SU-DHL-6 (cell line): Measurements from ENCODE around the gene NDUFS8.

Experiments
- H2AFZ ChIP-seq: fragments of 200-600 bp; sonication (generic); 2 replicates; pipeline ENCODE4 v1.6.1; 2014; ENCODE audit warnings: low read depth, mild to moderate bottlenecking, moderate library complexity, mixed read lengths, antibody characterized with exemption, low read length; ENCODE audit not compliant: severe bottlenecking
- H3F3A ChIP-seq: fragments of 200-600 bp; shearing (Covaris generic); 2 replicates; pipeline ENCODE4 v1.6.0; 2016; ENCODE audit warnings: antibody characterized with exemption, mild to moderate bottlenecking; ENCODE audit not compliant: insufficient read depth
- H3K27ac ChIP-seq: fragments of 200-600 bp; sonication (generic); 2 replicates; pipeline ENCODE4 v1.5.1; 2016; ENCODE audit warnings: low read depth, mild to moderate bottlenecking, low read length, moderate library complexity, mixed read lengths
- H3K27me3 ChIP-seq: fragments of 200-600 bp; sonication (generic), shearing (Covaris generic); 2 replicates; pipeline ENCODE4 v1.6.0; 2014; ENCODE audit warnings: mild to moderate bottlenecking, low read length
- H3K36me3 ChIP-seq: fragments of 200-600 bp; sonication (generic); 2 replicates; pipeline ENCODE4 v1.6.1; 2014; ENCODE audit warnings: mild to moderate bottlenecking, low read length, mixed read lengths
- H3K4me2 ChIP-seq: fragments of 300-600, 200-600 bp; shearing (Covaris generic), sonication (generic); 2 replicates; pipeline ENCODE4 v1.6.0; 2014; ENCODE audit warnings: low read length, low read depth, mild to moderate bottlenecking; ENCODE audit not compliant: poor library complexity, severe bottlenecking
- H3K4me3 ChIP-seq: fragments of 200-600 bp; sonication (generic); 2 replicates; pipeline ENCODE4 v1.5.1; 2014; ENCODE audit warnings: antibody characterized with exemption, low read length, mild to moderate bottlenecking, mixed read lengths; ENCODE audit not compliant: insufficient read depth, poor library complexity, severe bottlenecking
- H3K79me2 ChIP-seq: fragments of 200-600 bp; sonication (generic); 2 replicates; pipeline ENCODE4 v1.6.1; 2014; ENCODE audit warnings: mild to moderate bottlenecking, low read length, moderate library complexity; ENCODE audit not compliant: insufficient read depth
- H3K9ac ChIP-seq: fragments of 200-600 bp; sonication (generic); 2 replicates; pipeline ENCODE4 v1.7.0; 2014; ENCODE audit warnings: mild to moderate bottlenecking, low read length
- H3K9me2 ChIP-seq: fragments of 200-600 bp; sonication (generic); replicated peaks from 2 replicates; pipeline ENCODE4 v1.6.1; 2014; ENCODE audit warnings: low read length; ENCODE audit not compliant: insufficient read depth
- H3K9me3 ChIP-seq: fragments of 200-600 bp; sonication (generic); 2 replicates; pipeline ENCODE4 v1.6.1; 2014; ENCODE audit warnings: low read length, mixed read lengths; ENCODE audit not compliant: insufficient read depth
- H4K20me1 ChIP-seq: fragments of 200-600 bp; sonication (generic); 2 replicates; pipeline ENCODE4 v1.6.1; 2014; ENCODE audit warnings: low read depth, mild to moderate bottlenecking, antibody characterized with exemption, low read length, moderate library complexity, mixed read lengths
- CTCF ChIP-seq: fragments of 200-600 bp; sonication (generic); IDR thresholded peaks from one replicate; pipeline ENCODE4 v1.5.1; 2017; ENCODE audit warnings: antibody characterized with exemption, mild to moderate bottlenecking, low read length, moderate library complexity; ENCODE audit not compliant: insufficient read depth, poor library complexity, severe bottlenecking
- EZH2phosphoT487 ChIP-seq: fragments of 200-600 bp; sonication (generic), shearing (Covaris generic); conservative IDR thresholded peaks from 2 replicates; pipeline ENCODE4 v1.6.1; 2018; ENCODE audit warnings: mild to moderate bottlenecking, antibody characterized with exemption, low read length, moderate library complexity, mixed read lengths

Gene NDUFS8

DNA sequence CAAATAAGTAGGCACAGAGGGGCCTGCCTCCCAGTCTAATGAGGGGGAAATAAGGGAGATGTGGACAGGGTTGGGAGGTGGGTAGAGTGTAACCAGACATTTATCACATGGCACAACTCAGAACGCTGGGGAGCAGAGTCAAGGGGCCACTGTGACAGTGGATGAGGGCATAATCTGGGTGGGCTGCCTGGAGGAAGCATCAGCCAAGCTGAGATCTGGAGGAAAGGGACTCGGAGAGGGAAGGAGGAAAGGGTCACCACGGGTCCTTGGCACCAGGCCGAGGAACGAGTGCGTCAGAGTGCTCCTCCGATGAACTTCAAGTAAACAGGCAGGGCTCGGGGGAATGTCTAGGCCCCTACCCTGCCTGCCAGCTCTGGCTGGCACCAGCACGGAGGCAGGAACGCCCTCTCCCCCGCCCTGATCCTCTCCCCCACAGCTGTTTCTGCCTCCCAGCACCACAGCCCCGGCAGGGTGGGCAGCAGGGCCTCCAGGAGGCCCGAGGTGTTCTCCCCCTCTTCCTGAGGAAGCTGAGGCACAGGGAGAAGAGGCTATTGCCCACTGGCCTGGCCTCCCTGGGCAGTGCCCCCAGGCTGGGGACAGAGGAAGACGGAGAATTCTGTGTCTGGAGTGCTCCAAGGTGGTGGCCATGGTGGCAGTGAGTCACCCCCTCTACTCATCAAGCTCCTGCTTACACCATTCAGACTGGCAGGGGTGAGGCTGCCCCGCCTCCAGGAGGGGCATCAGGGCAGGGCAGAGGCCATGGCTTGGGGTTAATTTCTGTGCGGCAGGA is 16.1 kb upstream of the NDUFS8 start:
- Histone ChIP-seq H3K79me2 (no peaks in the 10 kb centered on the region), H3K27me3 (no peaks in the 10 kb centered on the region), H3K9me3 (no peaks in the 10 kb centered on the region), H4K20me1 (no peaks in the 10 kb centered on the region), H3K36me3 (no peaks in the 10 kb centered on the region), H3K4me2 (no peak overlapping the region), H3K27ac (no peak overlapping the region), H3K9ac (no peak overlapping the region), H3K4me3 (no peak overlapping the region), H3K9me2 (no peaks in the 10 kb centered on the region), H3F3A (peaks cover 3% of the 10 kb centered on the region; the same call in 1 of the 2 replicates), H2AFZ (no peak overlapping the region)
- no peak for TF ChIP-seq EZH2phosphoT487
- TF ChIP-seq CTCF: no peak

DNA sequence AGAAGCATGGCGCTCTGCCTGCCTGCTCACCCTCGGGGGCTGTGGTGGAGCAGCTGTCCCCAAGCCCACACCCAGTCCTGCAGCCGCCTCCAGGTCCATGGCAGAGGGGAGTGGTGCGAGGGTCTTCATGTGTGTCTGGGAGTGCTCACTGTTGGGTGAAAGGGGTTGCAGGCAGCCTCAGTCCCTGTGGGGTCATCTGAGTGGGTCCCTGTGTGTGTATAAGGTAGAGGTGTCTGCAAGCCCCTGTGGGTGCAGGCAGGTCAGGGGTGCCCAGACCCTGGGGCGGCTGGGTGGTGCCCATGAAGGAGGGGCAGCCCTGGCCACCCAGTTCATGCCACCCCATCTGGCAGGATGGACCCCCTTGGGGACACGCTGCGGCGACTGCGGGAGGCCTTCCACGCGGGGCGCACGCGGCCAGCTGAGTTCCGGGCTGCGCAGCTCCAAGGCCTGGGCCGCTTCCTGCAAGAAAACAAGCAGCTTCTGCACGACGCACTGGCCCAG is 15.5 kb upstream of the NDUFS8 start:
- Histone ChIP-seq H3K36me3 (no peaks in the 10 kb centered on the region), H2AFZ (no peak overlapping the region), H4K20me1 (no peaks in the 10 kb centered on the region), H3K27me3 (no peaks in the 10 kb centered on the region), H3K79me2 (no peaks in the 10 kb centered on the region), H3K27ac (no peak overlapping the region), H3K4me2 (no peak overlapping the region), H3F3A (no peaks in the 10 kb centered on the region), H3K9me2 (no peaks in the 10 kb centered on the region), H3K4me3 (no peak overlapping the region), H3K9me3 (no peaks in the 10 kb centered on the region), H3K9ac (no peak overlapping the region)
- TF ChIP-seq EZH2phosphoT487 (no peak), CTCF (no peak)

GRCh38 chr11:68015467-68015866 is 15.0 kb upstream of the NDUFS8 start:
- Histone ChIP-seq H3K4me2 (no peak overlapping the region), H3K79me2 (no peaks in the 10 kb centered on the region), H3K9ac (no peak overlapping the region), H3K27ac (no peak overlapping the region), H3K9me3 (no peaks in the 10 kb centered on the region), H3K27me3 (no peaks in the 10 kb centered on the region), H3K36me3 (no peaks in the 10 kb centered on the region), H2AFZ (no peak overlapping the region), H3K4me3 (no peak overlapping the region), H3F3A (no peaks in the 10 kb centered on the region), H3K9me2 (no peaks in the 10 kb centered on the region), H4K20me1 (no peaks in the 10 kb centered on the region)
- TF ChIP-seq CTCF (no peak), EZH2phosphoT487 (no peak)
